ENCODE measurements around the gene AMBP. TPM values are rescaled to one million over a fixed set of nuclear protein-coding genes. Genes with fewer than 3 reads are reported as not detected.

AMBP gene
- 0.62 and 1.1 TPM in 2 replicates for total RNA-seq (2014; rRNA removed; shearing (Covaris generic))
- 0.70 and 0.96 TPM in 2 replicates for polyA plus RNA-seq (2014; cell fraction: nucleus; rRNA removed)

GRCh38 chr9:114078021-114078780 is at the start of gene AMBP:
Gene AMBP (minus strand): TSS chr9:114078300. CDS start chr9:114078209, 91 bp downstream.
- no peak for DNase-seq (ENCODE audit: extremely low read depth, low read depth)

GRCh38 chr9:114126247-114127060 is 48.4 kb upstream of the AMBP start:
- DNase-seq (ENCODE audit: extremely low read depth, low read depth): no peak

GRCh38 chr9:114125476-114126013 is 47.4 kb upstream of the AMBP start:
- DNase-seq (ENCODE audit: extremely low read depth, low read depth): no peak

- no peak for DNase-seq (ENCODE audit: extremely low read depth, low read depth)
Observed at GRCh38 chr9:114124666-114125475, 46.8 kb upstream of the AMBP start.

GRCh38 chr9:114124138-114124537 is 46.0 kb upstream of the AMBP start:
- no peak for DNase-seq (ENCODE audit: extremely low read depth, low read depth)

GRCh38 chr9:114123031-114123977 is 45.2 kb upstream of the AMBP start:
- no peak for DNase-seq (ENCODE audit: extremely low read depth, low read depth)

- no peak for DNase-seq (ENCODE audit: extremely low read depth, low read depth)
Observed at GRCh38 chr9:114122136-114123027, 44.3 kb upstream of the AMBP start.

GRCh38 chr9:114121227-114122135 is 43.4 kb upstream of the AMBP start:
- DNase-seq (ENCODE audit: extremely low read depth, low read depth): no peak

- no peak for DNase-seq (ENCODE audit: extremely low read depth, low read depth)
Observed at GRCh38 chr9:114120192-114121014, 42.3 kb upstream of the AMBP start.

- DNase-seq (ENCODE audit: extremely low read depth, low read depth): no peak
Observed at GRCh38 chr9:114119242-114120191, 41.4 kb upstream of the AMBP start.

- no peak for DNase-seq (ENCODE audit: extremely low read depth, low read depth)
Observed at GRCh38 chr9:114117996-114118830, 40.1 kb upstream of the AMBP start.

- no peak for DNase-seq (ENCODE audit: extremely low read depth, low read depth)
Observed at GRCh38 chr9:114117614-114117995, 39.5 kb upstream of the AMBP start.

- DNase-seq (ENCODE audit: extremely low read depth, low read depth): no peak
Observed at GRCh38 chr9:114116126-114116747, 38.1 kb upstream of the AMBP start.

GRCh38 chr9:114115654-114116125 is 37.6 kb upstream of the AMBP start:
- DNase-seq (ENCODE audit: extremely low read depth, low read depth): no peak
